ENCODE data around the gene MARCO.

DNA sequence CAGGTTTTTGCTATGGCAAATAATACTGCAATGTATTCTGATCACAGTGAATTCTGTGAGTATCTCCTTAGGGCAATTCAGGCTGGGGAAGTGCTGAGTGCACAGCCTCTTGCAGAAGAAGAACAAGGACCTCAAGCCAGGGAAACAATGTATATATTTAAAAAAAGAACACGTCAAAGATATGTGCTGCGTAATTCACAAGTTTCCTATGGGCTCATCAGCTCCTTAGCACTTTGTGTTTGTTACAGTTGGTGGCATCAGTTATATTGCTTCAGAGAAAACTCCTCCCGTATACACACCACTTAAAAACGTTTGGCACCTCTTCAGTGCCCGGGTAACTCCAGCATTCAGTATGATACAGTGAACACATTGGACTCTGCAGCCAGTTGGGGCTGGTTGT, 16.5 kb upstream of the MARCO start:
- TF ChIP-seq RAD21 (conservative IDR thresholded peaks at IDR 0.05) = no peak
- TF ChIP-seq, protein P1, sequence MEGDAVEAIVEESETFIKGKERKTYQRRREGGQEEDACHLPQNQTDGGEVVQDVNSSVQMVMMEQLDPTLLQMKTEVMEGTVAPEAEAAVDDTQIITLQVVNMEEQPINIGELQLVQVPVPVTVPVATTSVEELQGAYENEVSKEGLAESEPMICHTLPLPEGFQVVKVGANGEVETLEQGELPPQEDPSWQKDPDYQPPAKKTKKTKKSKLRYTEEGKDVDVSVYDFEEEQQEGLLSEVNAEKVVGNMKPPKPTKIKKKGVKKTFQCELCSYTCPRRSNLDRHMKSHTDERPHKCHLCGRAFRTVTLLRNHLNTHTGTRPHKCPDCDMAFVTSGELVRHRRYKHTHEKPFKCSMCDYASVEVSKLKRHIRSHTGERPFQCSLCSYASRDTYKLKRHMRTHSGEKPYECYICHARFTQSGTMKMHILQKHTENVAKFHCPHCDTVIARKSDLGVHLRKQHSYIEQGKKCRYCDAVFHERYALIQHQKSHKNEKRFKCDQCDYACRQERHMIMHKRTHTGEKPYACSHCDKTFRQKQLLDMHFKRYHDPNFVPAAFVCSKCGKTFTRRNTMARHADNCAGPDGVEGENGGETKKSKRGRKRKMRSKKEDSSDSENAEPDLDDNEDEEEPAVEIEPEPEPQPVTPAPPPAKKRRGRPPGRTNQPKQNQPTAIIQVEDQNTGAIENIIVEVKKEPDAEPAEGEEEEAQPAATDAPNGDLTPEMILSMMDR (IDR thresholded peaks at IDR 0.05; ENCODE audit: poor library complexity, severe bottlenecking) = no peak
- no peak for TF ChIP-seq EZH2 (IDR thresholded peaks at IDR 0.05; ENCODE audit: borderline replicate concordance, insufficient read depth, low read length, poor library complexity, severe bottlenecking)
- TF ChIP-seq SMC3 (conservative IDR thresholded peaks at IDR 0.05; ENCODE audit: poor library complexity) = no peak
- TF ChIP-seq MXI1 (conservative IDR thresholded peaks at IDR 0.05; ENCODE audit: poor library complexity, severe bottlenecking) = no peak

Measured in neural cell (in vitro differentiated cells).